NB4 (cell line): ENCODE measurements around the gene LRRC39.

ENCODE experiments used
- DNase-seq: peaks from one replicate; pipeline ENCODE4 v3.0.0; 2010; ENCODE audit warnings: low read depth
- H3K4me3 ChIP-seq: one replicate; pipeline ENCODE4 v1.5.1; 2011; ENCODE audit warnings: mild to moderate bottlenecking, low read depth, low read length, moderate library complexity
- CTCF ChIP-seq: IDR thresholded peaks from one replicate; pipeline ENCODE4 v1.5.1; 2012; ENCODE audit warnings: low read depth, low read length
- MAX ChIP-seq: IDR thresholded peaks from 2 replicates; pipeline ENCODE4 v1.6.1; 2011; ENCODE audit warnings: low read depth, low read length
- MYC ChIP-seq: IDR thresholded peaks from 2 replicates; pipeline ENCODE4 v1.6.1; 2011; ENCODE audit warnings: low read depth, low read length
- POLR2A ChIP-seq: IDR thresholded peaks from 2 replicates; pipeline ENCODE4 v1.6.1; 2011; ENCODE audit warnings: mild to moderate bottlenecking; ENCODE audit not compliant: insufficient read length; ENCODE audit errors: extremely low read depth

The LRRC39 gene

GRCh38 chr1:100187912-100188311 lies 9.9 kb upstream of the LRRC39 start:
- no peak overlapping the region for H3K4me3 ChIP-seq
- no peak for DNase-seq
- TF ChIP-seq MAX (no peak), CTCF (no peak), POLR2A (no peak), MYC (no peak)

DNA sequence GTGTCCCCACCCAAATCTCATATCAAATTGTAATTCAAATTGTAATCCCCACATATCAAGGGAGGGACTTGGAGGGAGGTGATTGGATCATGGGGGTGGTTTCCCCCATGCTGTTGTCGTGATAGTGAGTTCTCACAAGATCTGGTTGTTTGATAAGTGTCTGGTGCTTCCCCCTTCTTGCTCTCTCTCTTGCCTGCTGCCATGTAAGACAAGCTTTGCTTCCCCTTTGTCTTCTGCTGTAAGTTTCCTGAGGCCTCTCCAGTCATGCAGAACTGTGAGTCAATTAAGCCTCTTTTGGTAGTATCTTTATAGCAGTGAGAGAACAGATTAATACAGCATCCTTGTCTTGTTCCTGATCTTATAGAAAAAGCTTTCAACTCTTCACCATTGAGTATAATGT lies 6.5 kb upstream of the LRRC39 start:
- no peak overlapping the region for H3K4me3 ChIP-seq
- TF ChIP-seq MAX (no peak), MYC (no peak), POLR2A (no peak), CTCF (no peak)
- DNase-seq: peak; percentile 49

DNA sequence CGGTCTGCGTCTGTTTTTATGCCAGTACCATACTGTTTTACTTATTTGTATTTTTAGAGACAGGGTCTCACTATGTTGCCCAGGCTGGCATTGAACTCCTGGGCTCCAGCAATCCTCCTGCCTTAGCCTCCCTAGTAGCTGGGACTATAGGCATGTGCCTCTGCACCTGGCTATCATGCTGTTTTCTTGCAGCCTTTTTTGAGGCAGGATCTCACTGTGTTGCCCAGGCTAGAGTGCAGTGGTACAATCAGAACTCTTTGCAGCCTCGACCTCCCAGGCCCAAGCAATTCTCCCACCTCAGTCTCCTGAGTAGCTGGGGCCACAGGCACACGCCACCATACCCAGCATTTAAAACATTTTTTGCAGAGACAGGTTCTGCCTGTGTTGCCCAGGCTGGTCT lies 5.3 kb upstream of the LRRC39 start:
- TF ChIP-seq MYC (no peak), MAX (no peak)
- DNase-seq: no peak
- no peak overlapping the region for H3K4me3 ChIP-seq

DNA sequence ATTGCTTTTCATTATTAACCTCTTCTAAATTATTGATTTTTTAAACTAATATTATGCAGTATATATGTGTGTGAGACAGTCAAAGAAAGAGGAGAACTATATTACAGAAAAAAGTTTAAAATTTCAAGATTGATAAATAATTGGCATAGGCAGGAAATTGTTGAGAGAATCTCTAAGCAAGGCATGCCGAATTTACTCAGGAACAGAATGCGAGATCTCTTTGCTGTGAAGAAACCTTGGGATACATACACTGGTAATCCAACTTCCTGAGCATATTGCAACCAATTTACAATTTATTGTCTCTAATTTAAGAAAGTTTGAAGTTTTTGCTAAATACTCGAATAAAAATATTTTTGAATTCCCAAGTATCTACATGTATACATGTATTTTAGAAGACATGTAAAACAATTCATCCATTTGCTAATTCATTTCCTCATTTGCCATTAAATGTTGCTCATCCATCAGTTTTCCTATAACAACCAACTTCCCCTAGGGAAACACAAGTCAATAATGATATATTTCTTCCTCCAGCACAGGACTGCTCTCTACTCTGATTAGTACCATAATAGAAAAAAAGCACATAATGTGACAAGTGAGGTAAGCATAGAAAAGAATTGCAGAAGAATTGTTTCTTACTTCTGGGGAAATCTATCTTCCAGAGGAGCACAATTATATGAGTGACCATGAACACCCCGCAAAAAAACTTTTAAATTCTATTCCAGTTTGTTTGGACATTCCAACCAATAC lies 588 bp downstream of the LRRC39 start:
- DNase-seq: no peak
- no peak overlapping the region for H3K4me3 ChIP-seq
- TF ChIP-seq CTCF: no peak
- no peak for TF ChIP-seq MAX
- TF ChIP-seq POLR2A: no peak
- TF ChIP-seq MYC: no peak

DNA sequence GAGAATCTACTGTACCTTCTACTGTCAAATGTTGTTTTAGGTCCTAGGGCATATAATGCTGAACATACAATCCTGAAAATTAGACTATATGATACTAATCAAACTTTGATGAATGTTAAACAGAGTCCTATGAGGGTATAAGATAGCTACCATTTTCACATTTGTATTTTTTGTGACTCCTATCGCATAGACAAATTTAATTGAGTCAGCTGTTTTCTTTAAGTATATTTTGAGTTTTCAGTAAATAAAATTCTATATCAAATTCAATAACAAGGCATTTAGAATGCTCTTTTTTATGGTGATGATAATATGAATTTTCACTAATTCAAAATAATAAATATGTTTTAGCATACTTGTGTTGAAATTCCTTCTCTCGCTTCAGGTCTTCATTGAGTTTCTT lies 10.0 kb downstream of the LRRC39 start:
- TF ChIP-seq MYC: no peak
- no peak for TF ChIP-seq CTCF
- no peak for TF ChIP-seq POLR2A
- TF ChIP-seq MAX: no peak
- H3K4me3 ChIP-seq: no peak overlapping the region
- no peak for DNase-seq

- DNase-seq: no peak
- no peak overlapping the region for H3K4me3 ChIP-seq
- no peak for TF ChIP-seq MYC
- TF ChIP-seq POLR2A: no peak
Measured at GRCh38 chr1:100164702-100165101, 13.4 kb downstream of the LRRC39 start.

- TF ChIP-seq MYC (no peak), POLR2A (no peak), CTCF (no peak), MAX (no peak)
- H3K4me3 ChIP-seq: no peak overlapping the region
- DNase-seq: no peak
Measured at GRCh38 chr1:100164216-100164615, 13.8 kb downstream of the LRRC39 start.
